Measurements from ENCODE around the gene KRTAP5-10.
"Not testable (repeated sequence)": the region's sequence is repeated elsewhere in the genome, so short reads cannot be mapped to it uniquely, and the experiment has no call there.

The KRTAP5-10 gene

GRCh38 chr11:71565263-71565662, at the start of gene KRTAP5-10:
TSS of gene KRTAP5-10 (plus strand) at chr11:71565563. CDS start at chr11:71565588, 25 bp downstream.
- DNase-seq: no peak

- no peak for DNase-seq
Measured at GRCh38 chr11:71518506-71519471, 46.6 kb upstream of the KRTAP5-10 start.

GRCh38 chr11:71519546-71519945, 45.8 kb upstream of the KRTAP5-10 start:
- no peak for DNase-seq

- no peak for DNase-seq
Measured at GRCh38 chr11:71525188-71525937, 40.0 kb upstream of the KRTAP5-10 start.

GRCh38 chr11:71525938-71526495, 39.3 kb upstream of the KRTAP5-10 start:
- no peak for DNase-seq

- DNase-seq: not testable (repeated sequence)
Measured at GRCh38 chr11:71526796-71527575, 38.4 kb upstream of the KRTAP5-10 start, which contains the start of gene KRTAP5-7. TSS of gene KRTAP5-7 (plus strand) at chr11:71527267. CDS start at chr11:71527301, 34 bp downstream.

GRCh38 chr11:71527576-71528210, 37.7 kb upstream of the KRTAP5-10 start:
- DNase-seq: no peak

GRCh38 chr11:71530602-71531001, 34.8 kb upstream of the KRTAP5-10 start:
- no peak for DNase-seq

GRCh38 chr11:71532036-71532610, 33.2 kb upstream of the KRTAP5-10 start:
- DNase-seq: peak; percentile 88 to 90

- DNase-seq: peak in 1 of 2 donors; percentile 9
Measured at GRCh38 chr11:71534711-71535608, 30.4 kb upstream of the KRTAP5-10 start.

GRCh38 chr11:71535825-71536224, 29.5 kb upstream of the KRTAP5-10 start:
- DNase-seq: no peak

- DNase-seq: no peak
Measured at GRCh38 chr11:71537537-71537936, 27.8 kb upstream of the KRTAP5-10 start.

GRCh38 chr11:71537977-71538665, 27.2 kb upstream of the KRTAP5-10 start, which contains the start of gene KRTAP5-8:
TSS of gene KRTAP5-8 (plus strand) at chr11:71538025. CDS start at chr11:71538056, 31 bp downstream.
- not testable (repeated sequence) for DNase-seq

- no peak for DNase-seq
Measured at GRCh38 chr11:71538666-71538990, 26.7 kb upstream of the KRTAP5-10 start.

- no peak for DNase-seq
Measured at GRCh38 chr11:71539017-71539416, 26.3 kb upstream of the KRTAP5-10 start.

- not testable (repeated sequence) for DNase-seq
Measured at GRCh38 chr11:71539971-71540370, 25.4 kb upstream of the KRTAP5-10 start.

GRCh38 chr11:71540521-71541304, 24.6 kb upstream of the KRTAP5-10 start:
- DNase-seq: peak; percentile 9 to 21

- no peak for DNase-seq
Measured at GRCh38 chr11:71542382-71542781, 23.0 kb upstream of the KRTAP5-10 start.
